ENCODE measurements around the gene C1R.

DNA sequence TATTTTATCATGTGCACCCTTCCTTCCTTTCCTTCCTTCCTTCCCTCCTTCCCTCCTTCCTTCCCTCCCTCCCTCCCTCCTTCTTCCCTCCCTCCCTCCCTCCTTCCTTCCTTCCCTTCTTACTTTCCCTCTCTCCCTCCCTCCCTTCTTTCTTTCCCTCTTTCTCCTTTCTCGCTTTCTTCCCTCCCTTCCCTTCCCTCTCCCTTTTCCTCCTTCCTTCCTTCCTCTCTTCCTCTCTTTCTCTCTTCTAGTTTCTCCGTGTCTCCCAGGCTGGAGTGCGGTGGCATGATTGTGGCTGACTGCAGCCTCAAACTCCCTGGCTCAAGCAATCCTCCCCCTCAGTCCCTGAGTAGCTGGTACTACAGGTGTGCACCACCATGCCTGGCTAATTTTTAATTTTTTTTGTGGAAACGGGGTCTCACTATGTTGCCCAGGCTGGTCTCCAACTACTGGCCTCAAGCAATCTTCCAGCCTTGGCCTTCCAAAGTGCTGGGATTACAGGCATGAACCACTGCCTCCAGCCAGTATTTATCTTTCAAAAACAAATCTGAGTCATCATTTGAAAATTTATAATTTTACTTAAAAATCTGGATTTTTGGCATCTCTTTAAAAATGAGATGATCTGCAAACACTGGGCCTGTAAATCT, 8.9 kb upstream of the C1R start:
- no peak for TF ChIP-seq EZH2 (IDR thresholded peaks at IDR 0.05; ENCODE audit: borderline replicate concordance, low read length)
- TF ChIP-seq, protein P1, sequence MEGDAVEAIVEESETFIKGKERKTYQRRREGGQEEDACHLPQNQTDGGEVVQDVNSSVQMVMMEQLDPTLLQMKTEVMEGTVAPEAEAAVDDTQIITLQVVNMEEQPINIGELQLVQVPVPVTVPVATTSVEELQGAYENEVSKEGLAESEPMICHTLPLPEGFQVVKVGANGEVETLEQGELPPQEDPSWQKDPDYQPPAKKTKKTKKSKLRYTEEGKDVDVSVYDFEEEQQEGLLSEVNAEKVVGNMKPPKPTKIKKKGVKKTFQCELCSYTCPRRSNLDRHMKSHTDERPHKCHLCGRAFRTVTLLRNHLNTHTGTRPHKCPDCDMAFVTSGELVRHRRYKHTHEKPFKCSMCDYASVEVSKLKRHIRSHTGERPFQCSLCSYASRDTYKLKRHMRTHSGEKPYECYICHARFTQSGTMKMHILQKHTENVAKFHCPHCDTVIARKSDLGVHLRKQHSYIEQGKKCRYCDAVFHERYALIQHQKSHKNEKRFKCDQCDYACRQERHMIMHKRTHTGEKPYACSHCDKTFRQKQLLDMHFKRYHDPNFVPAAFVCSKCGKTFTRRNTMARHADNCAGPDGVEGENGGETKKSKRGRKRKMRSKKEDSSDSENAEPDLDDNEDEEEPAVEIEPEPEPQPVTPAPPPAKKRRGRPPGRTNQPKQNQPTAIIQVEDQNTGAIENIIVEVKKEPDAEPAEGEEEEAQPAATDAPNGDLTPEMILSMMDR (conservative IDR thresholded peaks at IDR 0.05 in 1 of 2, IDR thresholded peaks at IDR 0.05 in 1 of 2; ENCODE audit: extremely low read depth in 1 of 2, insufficient read depth in 1 of 2, low read depth in 1 of 2, low read length in 2 of 2): no peak

Data from mammary epithelial cell (primary cell).